Measurements from ENCODE around the gene ENOX1. TPM values are rescaled to one million over a fixed set of nuclear protein-coding genes. Genes with fewer than 3 reads are reported as not detected.
A peak's percentile ranks its signal among the peaks of the same experiment; 100 is the strongest.

ENOX1 gene
- total RNA-seq, 1 donor from 2014 or later, result 0.60 TPM

DNA sequence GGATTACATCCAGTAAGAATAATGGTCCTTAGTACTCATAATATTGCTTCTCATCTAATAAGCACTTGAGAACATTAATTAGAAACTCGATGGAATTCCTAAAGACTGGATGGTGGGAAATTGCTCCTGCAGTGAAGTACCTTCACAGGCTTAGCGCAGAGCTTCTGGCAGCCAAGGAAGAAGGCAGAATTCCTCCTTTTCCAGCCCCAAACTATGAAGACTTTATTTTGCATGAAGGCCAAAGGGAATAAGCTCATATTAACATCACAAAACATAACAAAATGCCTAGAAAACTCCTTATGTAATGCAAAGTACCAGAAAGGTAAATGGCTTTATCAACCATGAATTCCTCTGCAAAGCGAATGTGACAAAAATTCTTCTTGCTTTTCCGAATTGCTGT lies 427.2 kb downstream of the ENOX1 start:
- H3K27ac ChIP-seq (replicated peaks), result no peak overlapping the region
- DNase-seq, result no peak
- no peaks in the 10 kb centered on the region for H3K36me3 ChIP-seq
- no peak overlapping the region for H3K4me3 ChIP-seq
- intact Hi-C loops (cut with micrococcal nuclease), result no loop called here
- H3K27me3 ChIP-seq (ENCODE audit: low read depth), result no peaks in the 10 kb centered on the region
- no peaks in the 10 kb centered on the region for H3K9me3 ChIP-seq (replicated peaks)
- peaks cover 37% of the 10 kb centered on the region for H3K4me1 ChIP-seq
- TF ChIP-seq, protein P1, sequence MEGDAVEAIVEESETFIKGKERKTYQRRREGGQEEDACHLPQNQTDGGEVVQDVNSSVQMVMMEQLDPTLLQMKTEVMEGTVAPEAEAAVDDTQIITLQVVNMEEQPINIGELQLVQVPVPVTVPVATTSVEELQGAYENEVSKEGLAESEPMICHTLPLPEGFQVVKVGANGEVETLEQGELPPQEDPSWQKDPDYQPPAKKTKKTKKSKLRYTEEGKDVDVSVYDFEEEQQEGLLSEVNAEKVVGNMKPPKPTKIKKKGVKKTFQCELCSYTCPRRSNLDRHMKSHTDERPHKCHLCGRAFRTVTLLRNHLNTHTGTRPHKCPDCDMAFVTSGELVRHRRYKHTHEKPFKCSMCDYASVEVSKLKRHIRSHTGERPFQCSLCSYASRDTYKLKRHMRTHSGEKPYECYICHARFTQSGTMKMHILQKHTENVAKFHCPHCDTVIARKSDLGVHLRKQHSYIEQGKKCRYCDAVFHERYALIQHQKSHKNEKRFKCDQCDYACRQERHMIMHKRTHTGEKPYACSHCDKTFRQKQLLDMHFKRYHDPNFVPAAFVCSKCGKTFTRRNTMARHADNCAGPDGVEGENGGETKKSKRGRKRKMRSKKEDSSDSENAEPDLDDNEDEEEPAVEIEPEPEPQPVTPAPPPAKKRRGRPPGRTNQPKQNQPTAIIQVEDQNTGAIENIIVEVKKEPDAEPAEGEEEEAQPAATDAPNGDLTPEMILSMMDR (IDR thresholded peaks at IDR 0.05; ENCODE audit: borderline replicate concordance), result no peak

DNA sequence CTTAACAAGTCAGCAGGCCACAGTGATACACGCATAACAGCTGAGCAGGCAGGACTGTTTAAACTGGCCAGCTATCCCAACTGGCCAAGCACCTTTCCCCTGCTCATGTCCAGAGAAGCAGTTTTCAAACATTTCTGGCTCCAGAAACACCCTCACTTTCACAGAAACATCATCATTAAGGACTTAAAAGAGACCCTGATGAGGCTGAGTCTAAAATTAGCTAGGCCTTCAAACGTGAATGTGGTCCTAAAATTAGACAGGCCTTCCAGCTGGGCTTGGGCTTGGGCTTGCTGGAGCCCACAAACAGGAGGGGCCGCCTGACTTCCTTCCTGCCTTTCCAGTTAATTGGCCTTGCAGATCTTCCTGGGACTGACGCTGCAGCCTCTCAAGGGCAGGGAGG lies 429.2 kb downstream of the ENOX1 start:
- H3K27ac ChIP-seq (replicated peaks), result peak overlapping the region; percentile 68
- peak; percentile 30 for DNase-seq

DNA sequence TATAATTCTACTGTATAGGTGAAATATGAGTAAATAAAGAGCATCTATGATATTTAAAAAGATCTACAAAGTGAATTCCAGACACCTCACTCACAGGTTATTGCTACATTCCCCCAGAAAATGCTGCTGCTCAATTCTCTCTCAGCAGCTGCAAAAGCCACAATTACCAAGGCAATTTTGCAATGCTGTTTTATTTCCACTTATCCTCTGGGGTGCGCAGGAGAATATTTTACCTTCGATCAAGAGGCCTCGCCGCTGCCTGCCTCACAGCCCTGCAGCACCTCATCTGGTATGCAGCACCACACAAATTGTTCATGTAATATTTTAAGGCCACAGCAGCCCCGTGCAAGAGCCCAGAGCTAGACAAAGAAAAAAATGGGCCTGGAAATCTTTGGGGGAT lies 430.2 kb downstream of the ENOX1 start:
- intact Hi-C loops (cut with micrococcal nuclease), result no loop called here
- TF ChIP-seq, protein P1 (IDR thresholded peaks at IDR 0.05; ENCODE audit: borderline replicate concordance), result no peak
- Histone ChIP-seq H3K4me3 (no peak overlapping the region), H3K27ac (replicated peaks) (peak overlapping the region; percentile 68), H3K36me3 (no peaks in the 10 kb centered on the region), H3K27me3 (ENCODE audit: low read depth) (no peaks in the 10 kb centered on the region), H3K4me1 (peaks cover 17% of the 10 kb centered on the region), H3K9me3 (replicated peaks) (no peaks in the 10 kb centered on the region)
- DNase-seq, result no peak

More for the DNA sequence above, 429.2 kb downstream of the ENOX1 start:
- Histone ChIP-seq H3K9me3 (replicated peaks) (no peaks in the 10 kb centered on the region), H3K4me1 (peaks cover 21% of the 10 kb centered on the region), H3K4me3 (no peak overlapping the region), H3K36me3 (no peaks in the 10 kb centered on the region), H3K27me3 (ENCODE audit: low read depth) (no peaks in the 10 kb centered on the region)
- intact Hi-C loops (cut with micrococcal nuclease), result no loop called here
- TF ChIP-seq, protein P1 (IDR thresholded peaks at IDR 0.05; ENCODE audit: borderline replicate concordance), result no peak

DNA sequence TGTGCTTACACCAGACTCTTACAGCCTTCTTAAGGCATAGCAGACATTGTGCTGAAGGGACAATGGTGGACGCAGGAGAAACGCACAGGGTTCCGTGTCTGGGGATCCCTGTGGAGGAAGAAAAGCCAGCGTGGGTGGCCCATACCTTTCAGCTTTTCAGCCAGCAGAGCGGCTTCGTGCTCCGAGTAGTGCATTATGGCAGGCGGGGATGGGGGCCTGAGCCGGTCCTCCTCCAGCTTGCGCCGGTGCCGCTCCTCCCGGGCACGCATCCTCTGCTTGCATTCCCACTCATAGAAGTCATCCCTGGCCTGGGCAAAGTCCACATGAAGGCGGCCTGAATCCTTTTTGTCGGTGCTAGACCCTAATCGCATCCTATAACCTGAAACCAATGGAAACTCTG lies 431.0 kb downstream of the ENOX1 start:
- Histone ChIP-seq H3K4me3 (no peak overlapping the region), H3K27me3 (ENCODE audit: low read depth) (no peaks in the 10 kb centered on the region), H3K9me3 (replicated peaks) (no peaks in the 10 kb centered on the region), H3K27ac (replicated peaks) (no peak overlapping the region), H3K36me3 (no peaks in the 10 kb centered on the region), H3K4me1 (peaks cover 17% of the 10 kb centered on the region)
- intact Hi-C loops (cut with micrococcal nuclease), result no loop called here
- DNase-seq, result no peak
- TF ChIP-seq, protein P1 (IDR thresholded peaks at IDR 0.05; ENCODE audit: borderline replicate concordance), result no peak

DNA sequence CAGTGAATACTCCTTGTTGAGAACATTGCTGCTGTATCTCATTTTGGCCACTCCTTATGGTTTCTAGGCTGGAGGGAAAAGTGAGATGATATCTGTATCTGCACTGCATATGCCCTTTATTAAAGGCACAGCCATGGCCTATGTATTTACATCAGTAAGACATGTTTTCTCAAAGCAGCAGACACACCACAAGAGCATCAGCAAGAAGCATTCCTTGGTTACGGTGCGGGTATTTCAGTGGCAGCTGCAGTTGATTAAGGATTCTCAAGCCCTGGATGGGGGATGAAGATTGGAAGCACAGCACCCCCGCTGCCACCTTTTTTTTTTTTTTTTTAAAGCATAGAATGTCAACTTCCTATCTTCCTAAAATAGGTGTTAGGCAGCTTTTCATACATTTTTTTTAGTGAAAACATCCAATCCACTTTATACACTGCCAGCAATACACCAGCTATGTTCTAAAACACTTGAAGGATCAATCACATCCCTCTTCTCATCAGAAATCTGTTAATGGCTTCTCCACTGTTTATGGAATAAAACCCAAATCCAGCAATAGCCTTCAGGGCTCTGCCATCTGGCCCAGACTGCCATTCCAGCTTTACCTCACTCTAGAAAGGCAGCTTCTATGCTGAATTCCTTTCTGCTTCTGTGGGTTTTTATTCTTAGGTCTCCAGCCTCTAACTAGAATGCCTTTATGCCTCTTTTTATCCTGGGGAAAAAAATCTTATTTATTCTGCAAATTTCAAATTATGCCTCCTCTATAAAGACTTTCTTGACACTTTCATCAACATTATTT lies 432.4 kb downstream of the ENOX1 start:
- TF ChIP-seq, protein P1 (IDR thresholded peaks at IDR 0.05; ENCODE audit: borderline replicate concordance), result no peak
- DNase-seq, result no peak
- peaks cover 17% of the 10 kb centered on the region for H3K4me1 ChIP-seq
- no peak overlapping the region for H3K27ac ChIP-seq (replicated peaks)
- no peaks in the 10 kb centered on the region for H3K36me3 ChIP-seq
- intact Hi-C loops (cut with micrococcal nuclease), result no loop called here
- no peak overlapping the region for H3K4me3 ChIP-seq
- H3K9me3 ChIP-seq (replicated peaks), result no peaks in the 10 kb centered on the region
- no peaks in the 10 kb centered on the region for H3K27me3 ChIP-seq (ENCODE audit: low read depth)
